ENCODE results near the gene CFAP45. TPM values are rescaled to one million over a fixed set of nuclear protein-coding genes. Genes with fewer than 3 reads are reported as not detected.

CFAP45 gene
- polyA plus RNA-seq, 1 of the 3 experiments (the other 2 are of a cell fraction): 0.74 TPM

DNA sequence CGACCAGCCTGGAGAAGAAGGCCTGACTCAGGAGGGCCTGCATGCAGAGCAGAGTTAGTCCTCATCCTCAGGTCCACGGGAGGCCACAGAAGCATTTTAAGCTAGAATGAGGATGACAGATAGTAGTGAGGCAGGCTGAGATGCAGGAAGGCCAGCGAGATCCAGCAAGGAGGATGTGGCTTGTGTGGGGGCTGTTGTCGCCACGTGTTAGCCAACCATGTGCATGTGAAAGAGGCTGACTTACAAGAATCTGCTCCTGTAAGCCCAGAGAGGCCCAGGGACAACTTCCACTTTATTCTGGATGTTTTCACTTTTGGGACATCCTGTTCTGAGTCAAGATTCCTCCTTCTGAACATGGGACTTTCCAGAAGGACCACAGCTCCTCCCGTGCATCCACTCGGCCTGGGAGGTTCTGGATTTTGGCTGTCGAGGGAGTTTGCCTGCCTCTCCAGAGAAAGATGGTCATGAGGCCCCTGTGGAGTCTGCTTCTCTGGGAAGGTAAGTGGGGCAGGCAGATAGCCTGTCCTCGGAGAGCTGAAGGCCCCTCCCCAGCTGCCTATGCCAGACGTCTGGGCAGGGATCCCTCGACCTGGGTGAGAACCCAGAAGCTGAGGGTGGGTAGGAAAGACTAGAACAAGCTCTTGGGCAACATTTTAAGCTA lies 73.4 kb downstream of the CFAP45 start, which contains the start of gene SLAMF8:
TSS of gene SLAMF8 (plus strand) at position 433 of the 661 bp plus-strand sequence. CDS start at position 459, 26 bp downstream.
- Histone ChIP-seq H3K9me3 (no peaks in the 10 kb centered on the region), H3K79me2 (ENCODE audit: insufficient read depth) (no peaks in the 10 kb centered on the region), H3K4me1 (ENCODE audit: control insufficient read depth in 1 of 2, insufficient read depth in 2 of 2, low read depth in 1 of 2, low read length in 1 of 2) (peaks cover 6 to 28% of the 10 kb centered on the region in 2 experiments; a peak in 2 of 4 replicates), H3K9me2 (no peaks in the 10 kb centered on the region), H4K20me1 (ENCODE audit: insufficient read depth) (no peaks in the 10 kb centered on the region), H3K4me3 (ENCODE audit: low read depth in 2 of 2, low read length in 1 of 2) (no peak within 1 kb of the TSS), H3K9ac (no peak within 1 kb of the TSS), H3K4me2 (no peak within 1 kb of the TSS), H3K27ac (ENCODE audit: low read depth in 2 of 2, low read length in 1 of 2) (no peak within 1 kb of the TSS), H3F3A (replicated peaks; ENCODE audit: insufficient read depth) (no peaks in the 10 kb centered on the region), H2AFZ (ENCODE audit: low read depth) (0 out of 2 replicates have a peak within 1 kb of the TSS, but pooled peaks have one; percentile 29), H3K27me3 (ENCODE audit: insufficient read depth) (no peaks in the 10 kb centered on the region), H3K36me3 (replicated peaks in 1 of 2; ENCODE audit: control insufficient read depth in 1 of 2, insufficient read depth in 2 of 2, low read length in 1 of 2) (no peaks in the 10 kb centered on the region)
- ChIA-PET POLR2A (no interaction called here), CTCF (interaction anchor here (3.5 to 8.8 kb wide), 2 partner anchors 28 to 64 kb away, joined by 12 to 41 read pairs; no protein-coding TSS in a partner anchor)
- 82% methylated on average over 11 of the region's 11 CpGs for WGBS (ENCODE audit: low lambda C conversion rate)
- TF ChIP-seq SIN3A (IDR thresholded peaks at IDR 0.05; ENCODE audit: borderline replicate concordance, low read depth, low read length) (no peak), TEAD4 (IDR thresholded peaks at IDR 0.05; ENCODE audit: borderline replicate concordance, insufficient read depth) (no peak), TCF12 (IDR thresholded peaks at IDR 0.05) (no peak), POLR2AphosphoS5 (IDR thresholded peaks at IDR 0.05; ENCODE audit: low read depth, low read length) (no peak), TAF1 (IDR thresholded peaks at IDR 0.05; ENCODE audit: borderline replicate concordance, low read depth, low read length) (no peak), FOXM1 (IDR thresholded peaks at IDR 0.05; ENCODE audit: low read depth) (no peak)
- TF ChIP-seq, protein P1, sequence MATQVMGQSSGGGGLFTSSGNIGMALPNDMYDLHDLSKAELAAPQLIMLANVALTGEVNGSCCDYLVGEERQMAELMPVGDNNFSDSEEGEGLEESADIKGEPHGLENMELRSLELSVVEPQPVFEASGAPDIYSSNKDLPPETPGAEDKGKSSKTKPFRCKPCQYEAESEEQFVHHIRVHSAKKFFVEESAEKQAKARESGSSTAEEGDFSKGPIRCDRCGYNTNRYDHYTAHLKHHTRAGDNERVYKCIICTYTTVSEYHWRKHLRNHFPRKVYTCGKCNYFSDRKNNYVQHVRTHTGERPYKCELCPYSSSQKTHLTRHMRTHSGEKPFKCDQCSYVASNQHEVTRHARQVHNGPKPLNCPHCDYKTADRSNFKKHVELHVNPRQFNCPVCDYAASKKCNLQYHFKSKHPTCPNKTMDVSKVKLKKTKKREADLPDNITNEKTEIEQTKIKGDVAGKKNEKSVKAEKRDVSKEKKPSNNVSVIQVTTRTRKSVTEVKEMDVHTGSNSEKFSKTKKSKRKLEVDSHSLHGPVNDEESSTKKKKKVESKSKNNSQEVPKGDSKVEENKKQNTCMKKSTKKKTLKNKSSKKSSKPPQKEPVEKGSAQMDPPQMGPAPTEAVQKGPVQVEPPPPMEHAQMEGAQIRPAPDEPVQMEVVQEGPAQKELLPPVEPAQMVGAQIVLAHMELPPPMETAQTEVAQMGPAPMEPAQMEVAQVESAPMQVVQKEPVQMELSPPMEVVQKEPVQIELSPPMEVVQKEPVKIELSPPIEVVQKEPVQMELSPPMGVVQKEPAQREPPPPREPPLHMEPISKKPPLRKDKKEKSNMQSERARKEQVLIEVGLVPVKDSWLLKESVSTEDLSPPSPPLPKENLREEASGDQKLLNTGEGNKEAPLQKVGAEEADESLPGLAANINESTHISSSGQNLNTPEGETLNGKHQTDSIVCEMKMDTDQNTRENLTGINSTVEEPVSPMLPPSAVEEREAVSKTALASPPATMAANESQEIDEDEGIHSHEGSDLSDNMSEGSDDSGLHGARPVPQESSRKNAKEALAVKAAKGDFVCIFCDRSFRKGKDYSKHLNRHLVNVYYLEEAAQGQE (IDR thresholded peaks at IDR 0.05; ENCODE audit: low read depth, low read length): no peak
- TF ChIP-seq, protein P2, sequence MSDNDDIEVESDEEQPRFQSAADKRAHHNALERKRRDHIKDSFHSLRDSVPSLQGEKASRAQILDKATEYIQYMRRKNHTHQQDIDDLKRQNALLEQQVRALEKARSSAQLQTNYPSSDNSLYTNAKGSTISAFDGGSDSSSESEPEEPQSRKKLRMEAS (IDR thresholded peaks at IDR 0.05; ENCODE audit: low read depth): no peak
- no peak for DNase-seq

DNA sequence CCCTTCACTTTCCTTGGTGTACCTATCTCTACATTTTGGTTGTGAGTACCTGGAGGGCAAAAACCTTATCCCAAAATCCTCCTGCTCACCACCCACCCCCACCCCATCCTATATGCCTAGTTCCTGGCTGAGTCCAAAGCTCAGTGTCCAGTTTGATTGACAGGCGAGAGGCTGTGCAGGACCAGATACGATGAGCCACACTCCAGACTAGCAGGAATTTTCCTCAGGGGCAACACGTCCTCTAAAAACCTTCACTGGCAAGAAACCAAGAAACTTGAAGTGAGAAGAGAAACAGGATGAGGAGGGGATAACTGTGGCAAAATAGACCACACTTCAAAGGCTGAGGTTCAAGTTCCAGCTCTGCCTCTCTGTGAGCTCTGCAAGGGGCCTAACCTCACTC lies 74.4 kb downstream of the CFAP45 start:
- Histone ChIP-seq H3K27me3 (ENCODE audit: insufficient read depth) (no peaks in the 10 kb centered on the region), H3F3A (replicated peaks; ENCODE audit: insufficient read depth) (no peaks in the 10 kb centered on the region), H3K27ac (ENCODE audit: low read depth in 2 of 2, low read length in 1 of 2) (no peak overlapping the region), H3K9ac (no peak overlapping the region), H3K36me3 (replicated peaks in 1 of 2; ENCODE audit: control insufficient read depth in 1 of 2, insufficient read depth in 2 of 2, low read length in 1 of 2) (no peaks in the 10 kb centered on the region), H3K4me1 (ENCODE audit: control insufficient read depth in 1 of 2, insufficient read depth in 2 of 2, low read depth in 1 of 2, low read length in 1 of 2) (peaks cover 6 to 24% of the 10 kb centered on the region in 2 experiments; a peak in 2 of 4 replicates), H2AFZ (ENCODE audit: low read depth) (no peak overlapping the region), H3K79me2 (ENCODE audit: insufficient read depth) (no peaks in the 10 kb centered on the region), H3K4me2 (no peak overlapping the region), H3K9me3 (no peaks in the 10 kb centered on the region), H3K9me2 (no peaks in the 10 kb centered on the region), H4K20me1 (ENCODE audit: insufficient read depth) (no peaks in the 10 kb centered on the region), H3K4me3 (ENCODE audit: low read depth in 2 of 2, low read length in 1 of 2) (no peak overlapping the region)
- TF ChIP-seq, protein P3, sequence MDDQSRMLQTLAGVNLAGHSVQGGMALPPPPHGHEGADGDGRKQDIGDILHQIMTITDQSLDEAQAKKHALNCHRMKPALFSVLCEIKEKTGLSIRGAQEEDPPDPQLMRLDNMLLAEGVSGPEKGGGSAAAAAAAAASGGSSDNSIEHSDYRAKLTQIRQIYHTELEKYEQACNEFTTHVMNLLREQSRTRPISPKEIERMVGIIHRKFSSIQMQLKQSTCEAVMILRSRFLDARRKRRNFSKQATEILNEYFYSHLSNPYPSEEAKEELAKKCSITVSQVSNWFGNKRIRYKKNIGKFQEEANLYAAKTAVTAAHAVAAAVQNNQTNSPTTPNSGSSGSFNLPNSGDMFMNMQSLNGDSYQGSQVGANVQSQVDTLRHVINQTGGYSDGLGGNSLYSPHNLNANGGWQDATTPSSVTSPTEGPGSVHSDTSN (IDR thresholded peaks at IDR 0.05): peak; percentile 70
- TF ChIP-seq FOXM1 (IDR thresholded peaks at IDR 0.05; ENCODE audit: low read depth): no peak
- POLR2A ChIA-PET: no interaction called here
- no peak for DNase-seq
- CTCF ChIA-PET: interaction anchor here (1.4 to 8.8 kb wide), 3 partner anchors 27 to 181 kb away, joined by 4 to 41 read pairs (median 21); no protein-coding TSS in a partner anchor
- whole genome bisulfite sequencing (ENCODE audit: low lambda C conversion rate): 45% methylated on average over 3 of the region's 3 CpGs

All from SK-N-SH (cell line).